GM21717 (cell line): Measurements from ENCODE around the gene PLXNA4.

Experiments used
- ATAC-seq: cut with Tn5 transposase; IDR thresholded peaks from one replicate; pipeline ENCODE4 v1.9.1; 2021; ENCODE audit warnings: mild to moderate bottlenecking, moderate library complexity; ENCODE audit not compliant: unreplicated experiment

The PLXNA4 gene

GRCh38 chr7:132250480-132251326 is 325.6 kb downstream of the PLXNA4 start:
- ATAC-seq: no peak

- no peak for ATAC-seq
Measured at GRCh38 chr7:132249256-132249971, 326.9 kb downstream of the PLXNA4 start.

- no peak for ATAC-seq
Measured at GRCh38 chr7:132248841-132249240, 327.4 kb downstream of the PLXNA4 start.

GRCh38 chr7:132247995-132248618 is 328.2 kb downstream of the PLXNA4 start:
- ATAC-seq: no peak

GRCh38 chr7:132246591-132246990 is 329.7 kb downstream of the PLXNA4 start:
- ATAC-seq: no peak

- no peak for ATAC-seq
Measured at GRCh38 chr7:132245539-132245938, 330.7 kb downstream of the PLXNA4 start.

- ATAC-seq: no peak
Measured at GRCh38 chr7:132244903-132245480, 331.3 kb downstream of the PLXNA4 start.

GRCh38 chr7:132243463-132243862 is 332.8 kb downstream of the PLXNA4 start:
- ATAC-seq: no peak

GRCh38 chr7:132243051-132243450 is 333.2 kb downstream of the PLXNA4 start:
- ATAC-seq: no peak

GRCh38 chr7:132242192-132242812 is 334.0 kb downstream of the PLXNA4 start:
- no peak for ATAC-seq

- ATAC-seq: no peak
Measured at GRCh38 chr7:132240821-132241422, 335.3 kb downstream of the PLXNA4 start.

- no peak for ATAC-seq
Measured at GRCh38 chr7:132240262-132240661, 336.0 kb downstream of the PLXNA4 start.

- ATAC-seq: no peak
Measured at GRCh38 chr7:132239422-132239994, 336.8 kb downstream of the PLXNA4 start.

- no peak for ATAC-seq
Measured at GRCh38 chr7:132234711-132235110, 341.6 kb downstream of the PLXNA4 start.

- ATAC-seq: no peak
Measured at GRCh38 chr7:132232406-132232805, 343.9 kb downstream of the PLXNA4 start.

- no peak for ATAC-seq
Measured at GRCh38 chr7:132230462-132230861, 345.8 kb downstream of the PLXNA4 start.

- ATAC-seq: no peak
Measured at GRCh38 chr7:132228240-132228639, 348.0 kb downstream of the PLXNA4 start.

GRCh38 chr7:132226957-132227290 is 349.3 kb downstream of the PLXNA4 start:
- ATAC-seq: no peak

- no peak for ATAC-seq
Measured at GRCh38 chr7:132226046-132226956, 350.0 kb downstream of the PLXNA4 start.
